GM21723 (cell line): ENCODE results near the gene CD82.
"Not testable (repeated sequence)": the region's sequence is repeated elsewhere in the genome, so short reads cannot be mapped to it uniquely, and the experiment has no call there.

Source experiments
- ATAC-seq: cut with Tn5 transposase; IDR thresholded peaks from one replicate; pipeline ENCODE4 v1.9.1; 2021; ENCODE audit warnings: mild to moderate bottlenecking, moderate library complexity; ENCODE audit not compliant: unreplicated experiment

The CD82 gene

GRCh38 chr11:44628730-44629700 lies 63.6 kb downstream of the CD82 start:
- ATAC-seq: no peak

GRCh38 chr11:44629732-44630345 lies 64.4 kb downstream of the CD82 start:
- ATAC-seq: no peak

- ATAC-seq: no peak
Measured at GRCh38 chr11:44630511-44631210, 65.2 kb downstream of the CD82 start.

- no peak for ATAC-seq
Measured at GRCh38 chr11:44631831-44632230, 66.4 kb downstream of the CD82 start.

GRCh38 chr11:44632466-44633123 lies 67.1 kb downstream of the CD82 start:
- ATAC-seq: no peak

GRCh38 chr11:44633641-44634040 lies 68.2 kb downstream of the CD82 start:
- ATAC-seq: no peak

- no peak for ATAC-seq
Measured at GRCh38 chr11:44634401-44635281, 69.2 kb downstream of the CD82 start.

GRCh38 chr11:44637487-44637886 lies 72.0 kb downstream of the CD82 start:
- no peak for ATAC-seq

- no peak for ATAC-seq
Measured at GRCh38 chr11:44638032-44638431, 72.6 kb downstream of the CD82 start.

- no peak for ATAC-seq
Measured at GRCh38 chr11:44643217-44643616, 77.8 kb downstream of the CD82 start.

GRCh38 chr11:44645827-44646226 lies 80.4 kb downstream of the CD82 start:
- ATAC-seq: no peak

- ATAC-seq: not testable (repeated sequence)
Measured at GRCh38 chr11:44647255-44647955, 81.9 kb downstream of the CD82 start.

- no peak for ATAC-seq
Measured at GRCh38 chr11:44648109-44648508, 82.6 kb downstream of the CD82 start.

- no peak for ATAC-seq
Measured at GRCh38 chr11:44651535-44652155, 86.2 kb downstream of the CD82 start.

GRCh38 chr11:44652901-44653644 lies 87.6 kb downstream of the CD82 start:
- ATAC-seq: no peak

GRCh38 chr11:44654057-44654456 lies 88.6 kb downstream of the CD82 start:
- no peak for ATAC-seq

- ATAC-seq: no peak
Measured at GRCh38 chr11:44654596-44654995, 89.1 kb downstream of the CD82 start.

GRCh38 chr11:44657836-44658505 lies 92.5 kb downstream of the CD82 start:
- no peak for ATAC-seq
